Calu3 (cell line): Measurements from ENCODE around the gene SEC61A2. TPM values are rescaled to one million over a fixed set of nuclear protein-coding genes. Genes with fewer than 3 reads are reported as not detected.

Source experiments
- BruUV-seq: library from RNA; stranded (reverse); fragments of 400-500 nt; replicated peaks from 2 replicates; lab custom pipeline; 2021; lab: Mats Ljungman, UMichigan
- CTCF ChIA-PET: fragments of 300-600 bp; sonication (Branson Sonifier 250); formaldehyde crosslinking; loops from one replicate; lab custom pipeline; 2022; ENCODE audit warnings: antibody characterized with exemption; lab: Charles Lee
- DNase-seq: peaks from one replicate; pipeline ENCODE4 v3.0.0; 2022
- H3K27ac Mint-ChIP-seq: one replicate; pipeline ENCODE4 v1.8.0; 2022; ENCODE audit warnings: mixed read lengths; ENCODE audit not compliant: unreplicated experiment
- H3K27me3 Mint-ChIP-seq: one replicate; pipeline ENCODE4 v1.8.0; 2022; ENCODE audit warnings: mixed read lengths; ENCODE audit not compliant: unreplicated experiment
- H3K36me3 Mint-ChIP-seq: one replicate; pipeline ENCODE4 v1.8.0; 2022; ENCODE audit warnings: mild to moderate bottlenecking, moderate library complexity, mixed read lengths; ENCODE audit not compliant: insufficient read depth, unreplicated experiment
- H3K4me1 Mint-ChIP-seq: one replicate; pipeline ENCODE4 v1.8.0; 2022; ENCODE audit warnings: mild to moderate bottlenecking, low read depth, mixed read lengths; ENCODE audit not compliant: unreplicated experiment
- H3K4me3 Mint-ChIP-seq: one replicate; pipeline ENCODE4 v1.8.0; 2022; ENCODE audit warnings: mild to moderate bottlenecking, low read depth, moderate library complexity, mixed read lengths; ENCODE audit not compliant: unreplicated experiment
- H3K9me3 Mint-ChIP-seq: one replicate; pipeline ENCODE4 v1.8.0; 2022; ENCODE audit warnings: low read depth, mixed read lengths; ENCODE audit not compliant: unreplicated experiment
- CTCF ChIP-seq: fragments of 200-600 bp; IDR thresholded peaks from one replicate; pipeline ENCODE4 v1.8.0; 2022; ENCODE audit warnings: antibody characterized with exemption; ENCODE audit not compliant: unreplicated experiment
- intact Hi-C: fragments of 100-400 bp; cut with micrococcal nuclease; formaldehyde crosslinking; loops from one replicate; pipeline ENCODE4 v1.10.0; 2022; ENCODE audit not compliant: unreplicated experiment
- microRNA-seq: library from miRNA; unstranded; fragments of <30 nt; microRNA quantifications from one replicate; pipeline ENCODE4 v1.2.0, GENCODE V29; 2022
- total RNA-seq: library from RNA; stranded (reverse); gene quantifications from 2 replicates; pipeline ENCODE4 v1.2.3, GENCODE V29; 2022

Gene SEC61A2
- total RNA-seq, 1 experiment from 2014 or later, result 7.0 TPM

GRCh38 chr10:12212454-12212853, 83.0 kb downstream of the SEC61A2 start:
- no peaks in the 10 kb centered on the region for H3K27me3 Mint-ChIP-seq
- no peak overlapping the region for H3K4me3 Mint-ChIP-seq
- TF ChIP-seq CTCF, result no peak
- no peak for DNase-seq
- peaks cover 29% of the 10 kb centered on the region for H3K36me3 Mint-ChIP-seq
- peaks cover 6% of the 10 kb centered on the region for H3K4me1 Mint-ChIP-seq
- CTCF ChIA-PET, result no interaction called here
- intact Hi-C loops, result no loop called here
- BruUV-seq, result no TSS peak
- no peak overlapping the region for H3K27ac Mint-ChIP-seq
- peaks cover 4% of the 10 kb centered on the region for H3K9me3 Mint-ChIP-seq

GRCh38 chr10:12213621-12214020, 84.1 kb downstream of the SEC61A2 start:
- TF ChIP-seq CTCF, result no peak
- no TSS peak for BruUV-seq
- H3K27ac Mint-ChIP-seq, result no peak overlapping the region
- DNase-seq, result no peak
- H3K27me3 Mint-ChIP-seq, result no peaks in the 10 kb centered on the region
- peaks cover 6% of the 10 kb centered on the region for H3K4me1 Mint-ChIP-seq
- peaks cover 37% of the 10 kb centered on the region for H3K36me3 Mint-ChIP-seq
- intact Hi-C loops, result no loop called here
- CTCF ChIA-PET, result no interaction called here
- H3K9me3 Mint-ChIP-seq, result peaks cover 4% of the 10 kb centered on the region
- no peak overlapping the region for H3K4me3 Mint-ChIP-seq

GRCh38 chr10:12214093-12214492, 84.6 kb downstream of the SEC61A2 start:
- intact Hi-C loops, result no loop called here
- no peak for TF ChIP-seq CTCF

GRCh38 chr10:12214763-12215218, 85.3 kb downstream of the SEC61A2 start:
- Mint-ChIP-seq H3K4me1 (no peaks in the 10 kb centered on the region), H3K27me3 (no peaks in the 10 kb centered on the region), H3K36me3 (peaks cover 48% of the 10 kb centered on the region), H3K9me3 (no peaks in the 10 kb centered on the region), H3K27ac (no peak overlapping the region), H3K4me3 (no peak overlapping the region)
- intact Hi-C loops, result no loop called here
- peak; percentile 50 for DNase-seq
- no TSS peak for BruUV-seq
- TF ChIP-seq CTCF, result peak; percentile 66
- CTCF ChIA-PET, result interaction anchor here (0.5 kb wide), 1 partner anchor 16 kb away, joined by 3 read pairs; no protein-coding TSS in a partner anchor

More at GRCh38 chr10:12214093-12214492, 84.6 kb downstream of the SEC61A2 start:
- no peaks in the 10 kb centered on the region for H3K27me3 Mint-ChIP-seq
- no peak overlapping the region for H3K4me3 Mint-ChIP-seq
- BruUV-seq, result no TSS peak
- peaks cover 1% of the 10 kb centered on the region for H3K9me3 Mint-ChIP-seq
- DNase-seq, result no peak
- peaks cover 2% of the 10 kb centered on the region for H3K4me1 Mint-ChIP-seq
- CTCF ChIA-PET, result no interaction called here
- no peak overlapping the region for H3K27ac Mint-ChIP-seq
- H3K36me3 Mint-ChIP-seq, result peaks cover 41% of the 10 kb centered on the region

Small RNA genes lying within 50 kb of the gene (microRNA-seq; reads per million reads assigned to microRNA genes)
- not detected for gene MIR548AK

Other genes starting within 250 kb of the SEC61A2 start
- 31.6 and 33.7 TPM in 2 replicates for gene UPF2, start 86.9 kb upstream of the SEC61A2 start, total RNA-seq
- 28.7 and 29.4 TPM in 2 replicates for gene DHTKD1, start 60.7 kb upstream of the SEC61A2 start, total RNA-seq
- 73.9 and 83.8 TPM in 2 replicates for gene NUDT5, start 66.2 kb downstream of the SEC61A2 start, total RNA-seq
- 84.8 and 96.3 TPM in 2 replicates for gene CDC123, start 66.5 kb downstream of the SEC61A2 start, total RNA-seq
- 2.6 and 2.7 TPM in 2 replicates for gene CAMK1D, start 219.9 kb downstream of the SEC61A2 start, total RNA-seq